ENCODE results near the gene CARNS1.

DNA sequence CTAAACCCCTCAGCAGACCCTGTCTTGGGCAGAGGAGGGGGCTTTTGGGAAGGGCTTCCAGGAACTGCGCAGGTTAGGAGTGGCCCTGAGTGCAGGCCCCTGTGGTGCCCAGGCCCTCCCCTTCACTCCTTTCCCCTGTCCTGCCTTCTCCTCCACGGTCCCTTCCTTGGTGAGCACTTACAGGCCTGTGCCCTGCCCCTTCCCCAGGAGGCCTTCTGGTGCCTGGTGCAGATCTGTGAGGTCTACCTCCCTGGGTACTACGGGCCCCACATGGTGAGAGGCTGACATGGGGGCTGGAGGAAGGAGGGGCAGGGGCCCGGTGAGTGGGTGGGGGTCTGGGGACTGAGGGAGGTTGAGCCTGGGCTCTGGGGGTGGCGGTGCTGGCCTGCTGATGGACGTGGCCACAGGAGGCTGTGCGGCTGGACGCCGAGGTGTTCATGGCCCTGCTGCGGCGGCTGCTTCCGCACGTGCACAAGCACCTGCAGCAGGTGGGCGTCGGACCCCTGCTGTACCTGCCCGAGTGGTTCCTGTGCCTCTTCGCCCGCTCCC, 9.0 kb upstream of the CARNS1 start:
- TF ChIP-seq, protein P1, sequence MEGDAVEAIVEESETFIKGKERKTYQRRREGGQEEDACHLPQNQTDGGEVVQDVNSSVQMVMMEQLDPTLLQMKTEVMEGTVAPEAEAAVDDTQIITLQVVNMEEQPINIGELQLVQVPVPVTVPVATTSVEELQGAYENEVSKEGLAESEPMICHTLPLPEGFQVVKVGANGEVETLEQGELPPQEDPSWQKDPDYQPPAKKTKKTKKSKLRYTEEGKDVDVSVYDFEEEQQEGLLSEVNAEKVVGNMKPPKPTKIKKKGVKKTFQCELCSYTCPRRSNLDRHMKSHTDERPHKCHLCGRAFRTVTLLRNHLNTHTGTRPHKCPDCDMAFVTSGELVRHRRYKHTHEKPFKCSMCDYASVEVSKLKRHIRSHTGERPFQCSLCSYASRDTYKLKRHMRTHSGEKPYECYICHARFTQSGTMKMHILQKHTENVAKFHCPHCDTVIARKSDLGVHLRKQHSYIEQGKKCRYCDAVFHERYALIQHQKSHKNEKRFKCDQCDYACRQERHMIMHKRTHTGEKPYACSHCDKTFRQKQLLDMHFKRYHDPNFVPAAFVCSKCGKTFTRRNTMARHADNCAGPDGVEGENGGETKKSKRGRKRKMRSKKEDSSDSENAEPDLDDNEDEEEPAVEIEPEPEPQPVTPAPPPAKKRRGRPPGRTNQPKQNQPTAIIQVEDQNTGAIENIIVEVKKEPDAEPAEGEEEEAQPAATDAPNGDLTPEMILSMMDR (conservative IDR thresholded peaks at IDR 0.05 in 1 of 2, IDR thresholded peaks at IDR 0.05 in 1 of 2; ENCODE audit: low read depth in 1 of 2, low read length in 2 of 2) = no peak
- TF ChIP-seq EZH2 (IDR thresholded peaks at IDR 0.05; ENCODE audit: low read length, missing control alignments) = no peak

All from fibroblast of lung (primary cell).